HG03457 (cell line): ENCODE results near the gene TARBP2.

ENCODE experiments used
- ATAC-seq: cut with Tn5 transposase; IDR thresholded peaks from one replicate; pipeline ENCODE4 v1.9.1; 2021; ENCODE audit warnings: moderate number of reproducible peaks; ENCODE audit not compliant: unreplicated experiment

Gene TARBP2

DNA sequence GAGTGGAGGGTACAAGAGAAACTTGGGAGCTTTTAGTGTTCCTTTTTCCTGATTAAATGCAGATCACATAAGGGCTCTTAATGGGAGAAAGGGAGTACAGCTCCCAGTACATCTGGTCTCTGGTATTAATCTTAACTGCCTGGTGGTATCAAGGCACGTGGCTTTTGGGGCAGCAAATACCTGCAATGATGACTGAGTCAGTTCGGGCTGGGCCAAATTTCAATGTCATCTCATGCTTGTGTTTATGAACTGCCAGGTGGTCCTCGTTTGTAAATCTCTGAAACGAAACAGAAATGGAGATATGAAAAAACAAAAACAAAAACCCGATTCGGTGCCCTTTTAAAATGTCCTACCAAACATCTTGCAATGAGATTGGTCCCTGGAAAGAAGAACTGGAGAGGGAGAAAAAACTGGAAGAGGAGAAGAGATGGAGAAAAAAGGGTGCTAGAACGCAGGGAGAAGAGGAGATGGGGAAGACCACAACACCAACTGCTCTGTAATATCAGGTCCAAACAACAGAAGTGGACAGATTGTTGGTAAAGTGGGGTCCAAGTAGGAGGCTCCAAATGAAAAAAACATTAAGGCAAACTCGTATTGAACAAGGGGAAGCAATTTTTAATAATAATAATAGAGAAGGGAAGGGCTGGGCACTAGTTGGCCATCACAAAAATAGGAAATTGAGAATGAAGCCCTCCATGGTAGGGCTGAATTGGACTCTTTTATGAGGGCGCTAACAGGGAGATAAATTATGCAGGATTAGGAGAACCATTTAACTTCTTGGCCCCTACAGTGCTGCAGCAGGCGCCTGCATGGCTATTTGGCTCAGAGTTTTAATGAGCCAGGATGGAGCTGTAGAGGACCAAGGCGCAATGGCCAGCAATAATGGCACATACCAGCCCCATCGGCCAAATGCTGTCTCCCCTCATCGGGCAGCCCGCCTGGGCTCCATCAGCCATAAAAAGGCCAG, 51.6 kb downstream of the TARBP2 start:
- ATAC-seq = no peak
